ENCODE measurements around the gene CYTH4. TPM values are rescaled to one million over a fixed set of nuclear protein-coding genes. Genes with fewer than 3 reads are reported as not detected.

CYTH4 gene
- total and polyA plus RNA-seq, 2 donors (not counting 3 experiments of a cell fraction or from before 2014, with no cell fraction given): 0.06 TPM; not detected in 1

DNA sequence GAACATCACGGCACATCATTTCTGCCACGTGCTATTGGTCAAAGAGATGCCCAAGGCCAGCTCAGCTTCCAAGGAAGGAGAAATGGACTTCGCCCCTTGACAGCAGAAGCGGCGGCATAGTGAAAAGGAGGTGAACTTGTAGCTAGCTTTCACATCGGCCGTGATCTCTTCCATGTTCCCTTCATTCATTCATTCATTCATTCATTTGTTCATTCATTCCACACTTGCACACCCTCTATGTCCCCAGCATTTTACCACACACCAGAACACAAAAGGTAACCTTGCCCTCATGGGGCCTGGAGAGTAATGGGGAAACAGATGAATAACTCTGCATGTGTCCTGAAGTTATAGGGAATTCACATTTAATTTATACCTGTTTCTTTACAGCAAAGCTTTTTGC lies 1.1 kb upstream of the CYTH4 start:
- POLR2A ChIA-PET: no interaction called here
- FAIRE-seq (no peak), DNase-seq (ENCODE audit: low read depth, low spot score) (no peak)
- Histone ChIP-seq H3K9me1 (replicated peaks; ENCODE audit: control insufficient read depth, extremely low read depth, insufficient read depth, low read length) (no peaks in the 10 kb centered on the region), H3K27me3 (ENCODE audit: control insufficient read depth in 2 of 2, insufficient read depth in 2 of 2, low read length in 2 of 2) (no peaks in the 10 kb centered on the region), H3K4me1 (ENCODE audit: control insufficient read depth, extremely low read depth, insufficient read depth, low read length) (peaks cover 10% of the 10 kb centered on the region), H3K4me2 (ENCODE audit: insufficient read depth, low read length) (no peak overlapping the region), H3K27ac (ENCODE audit: insufficient read depth, low read depth, low read length) (no peak overlapping the region), H4K20me1 (replicated peaks; ENCODE audit: control insufficient read depth, extremely low read depth, insufficient read depth, low read length) (no peaks in the 10 kb centered on the region), H2AFZ (ENCODE audit: low read depth, low read length) (no peak overlapping the region), H3K36me3 (ENCODE audit: control insufficient read depth in 2 of 2, extremely low read depth in 1 of 2, insufficient read depth in 2 of 2, low read length in 2 of 2) (no peaks in the 10 kb centered on the region), H3K79me2 (ENCODE audit: control insufficient read depth, insufficient read depth, low read length) (no peaks in the 10 kb centered on the region), H3K9ac (replicated peaks; ENCODE audit: extremely low read depth, insufficient read depth, low read length) (no peak overlapping the region), H3K9me3 (replicated peaks; ENCODE audit: control insufficient read depth, insufficient read depth, low read length) (no peaks in the 10 kb centered on the region), H3K4me3 (replicated peaks in 1 of 3; ENCODE audit: insufficient read depth in 1 of 3, low read depth in 1 of 3, low read length in 3 of 3) (no peak overlapping the region)
- TF ChIP-seq, protein P1, sequence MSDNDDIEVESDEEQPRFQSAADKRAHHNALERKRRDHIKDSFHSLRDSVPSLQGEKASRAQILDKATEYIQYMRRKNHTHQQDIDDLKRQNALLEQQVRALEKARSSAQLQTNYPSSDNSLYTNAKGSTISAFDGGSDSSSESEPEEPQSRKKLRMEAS (IDR thresholded peaks at IDR 0.05; ENCODE audit: insufficient read depth, insufficient read length): no peak
- TF ChIP-seq, protein P2, sequence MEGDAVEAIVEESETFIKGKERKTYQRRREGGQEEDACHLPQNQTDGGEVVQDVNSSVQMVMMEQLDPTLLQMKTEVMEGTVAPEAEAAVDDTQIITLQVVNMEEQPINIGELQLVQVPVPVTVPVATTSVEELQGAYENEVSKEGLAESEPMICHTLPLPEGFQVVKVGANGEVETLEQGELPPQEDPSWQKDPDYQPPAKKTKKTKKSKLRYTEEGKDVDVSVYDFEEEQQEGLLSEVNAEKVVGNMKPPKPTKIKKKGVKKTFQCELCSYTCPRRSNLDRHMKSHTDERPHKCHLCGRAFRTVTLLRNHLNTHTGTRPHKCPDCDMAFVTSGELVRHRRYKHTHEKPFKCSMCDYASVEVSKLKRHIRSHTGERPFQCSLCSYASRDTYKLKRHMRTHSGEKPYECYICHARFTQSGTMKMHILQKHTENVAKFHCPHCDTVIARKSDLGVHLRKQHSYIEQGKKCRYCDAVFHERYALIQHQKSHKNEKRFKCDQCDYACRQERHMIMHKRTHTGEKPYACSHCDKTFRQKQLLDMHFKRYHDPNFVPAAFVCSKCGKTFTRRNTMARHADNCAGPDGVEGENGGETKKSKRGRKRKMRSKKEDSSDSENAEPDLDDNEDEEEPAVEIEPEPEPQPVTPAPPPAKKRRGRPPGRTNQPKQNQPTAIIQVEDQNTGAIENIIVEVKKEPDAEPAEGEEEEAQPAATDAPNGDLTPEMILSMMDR (IDR thresholded peaks at IDR 0.05; ENCODE audit: extremely low read depth in 1 of 2, insufficient read depth in 1 of 2, low read depth in 1 of 2, low read length in 2 of 2): no peak
- no peak for TF ChIP-seq POLR2AphosphoS5 (IDR thresholded peaks at IDR 0.05; ENCODE audit: insufficient read depth, low read depth, low read length)
- no peak for TF ChIP-seq EZH2 (IDR thresholded peaks at IDR 0.05; ENCODE audit: borderline replicate concordance, low read depth, low read length, severe bottlenecking)
- TF ChIP-seq FOS (IDR thresholded peaks at IDR 0.05; ENCODE audit: borderline replicate concordance, insufficient read depth, low read length): no peak
- TF ChIP-seq GATA2 (IDR thresholded peaks at IDR 0.05; ENCODE audit: insufficient read depth, insufficient read length, low read depth, low read length): no peak
- no peak for TF ChIP-seq MYC (IDR thresholded peaks at IDR 0.05; ENCODE audit: low read depth, low read length)
- no peak for TF ChIP-seq JUN (IDR thresholded peaks at IDR 0.05; ENCODE audit: borderline replicate concordance, insufficient read depth, insufficient read length, low read depth)
- TF ChIP-seq POLR2A (IDR thresholded peaks at IDR 0.05; ENCODE audit: low read depth, low read length): no peak
- CTCF ChIA-PET: interaction anchor here (0.9 kb wide), 1 partner anchor 22 kb away, joined by 4 read pairs; no protein-coding TSS in a partner anchor
- no TSS peak for BruUV-seq (replicated peaks)
- dilution Hi-C loops (cut with MboI; ENCODE audit: extremely low pct_ligation_motif_present, low sequenced_read_pairs): no loop called here
- intact Hi-C loops (cut with micrococcal nuclease): no loop called here

Data from endothelial cell of umbilical vein (primary cell).